A673 (cell line): Measurements from ENCODE around the gene ANKRD2. TPM values are rescaled to one million over a fixed set of nuclear protein-coding genes. Genes with fewer than 3 reads are reported as not detected.

ENCODE experiments used
- BruUV-seq: library from RNA; stranded (reverse); fragments of 400-500 nt; replicated peaks from 2 replicates; lab custom pipeline; 2021; lab: Mats Ljungman, UMichigan
- CTCF ChIA-PET: fragments of 300-600 bp; sonication (Branson Sonifier 250); formaldehyde crosslinking; loops from one replicate; lab custom pipeline; 2022; ENCODE audit warnings: antibody characterized with exemption; lab: Charles Lee
- POLR2A ChIA-PET: fragments of 300-600 bp; sonication (Branson Sonifier 250); formaldehyde crosslinking; loops from one replicate; lab custom pipeline; 2022; ENCODE audit warnings: antibody characterized with exemption; ENCODE audit not compliant: low non-redundant PET; lab: Charles Lee
- DNase-seq: peaks from one replicate; pipeline ENCODE4 v3.0.0-alpha.2; 2015; ENCODE audit warnings: low spot score
- H3K27ac ChIP-seq: fragments of 200-600 bp; sonication (generic); 2 replicates; pipeline ENCODE4 v1.5.1; 2016; ENCODE audit warnings: mixed run types, low read depth, mild to moderate bottlenecking, mixed read lengths, antibody characterized with exemption, low read length; ENCODE audit not compliant: poor library complexity, severe bottlenecking
- H3K27me3 ChIP-seq: fragments of 200-600 bp; sonication (generic); replicated peaks from 2 replicates; pipeline ENCODE4 v1.6.1; 2017; ENCODE audit warnings: mixed run types, low read depth, mild to moderate bottlenecking, mixed read lengths, antibody characterized with exemption, low read length; ENCODE audit not compliant: insufficient read depth, poor library complexity
- H3K36me3 ChIP-seq: fragments of 200-600 bp; sonication (generic); 2 replicates; pipeline ENCODE4 v1.6.1; 2016; ENCODE audit warnings: mixed run types, mild to moderate bottlenecking, mixed read lengths, antibody characterized with exemption, low read length; ENCODE audit not compliant: insufficient read depth, poor library complexity, severe bottlenecking
- H3K4me1 ChIP-seq: fragments of 200-600 bp; sonication (generic); 2 replicates; pipeline ENCODE4 v1.6.1; 2017; ENCODE audit warnings: mixed run types, mild to moderate bottlenecking, mixed read lengths, antibody characterized with exemption, low read length; ENCODE audit not compliant: insufficient read depth, poor library complexity, severe bottlenecking
- H3K4me3 ChIP-seq: fragments of 200-600 bp; sonication (generic); 2 replicates; pipeline ENCODE4 v1.5.1; 2016; ENCODE audit warnings: low read depth, mixed run types, mild to moderate bottlenecking, mixed read lengths, low read length; ENCODE audit not compliant: poor library complexity, severe bottlenecking
- H3K9me3 ChIP-seq: fragments of 200-600 bp; sonication (generic); 2 replicates; pipeline ENCODE4 v1.6.1; 2016; ENCODE audit warnings: mixed run types, low read depth, mild to moderate bottlenecking, mixed read lengths, antibody characterized with exemption, low read length; ENCODE audit not compliant: poor library complexity, severe bottlenecking
- CTCF ChIP-seq: fragments of 300-800, 200-600 bp; sonication (generic); conservative IDR thresholded peaks from 2 replicates; pipeline ENCODE4 v1.5.1; 2017; ENCODE audit warnings: low read depth, mild to moderate bottlenecking, antibody characterized with exemption, low read length, moderate library complexity, mixed read lengths
- EZH2 ChIP-seq: fragments of 200-600 bp; sonication (generic); IDR thresholded peaks from 2 replicates; pipeline ENCODE4 v1.6.1; 2017; ENCODE audit warnings: borderline replicate concordance, low read depth, mild to moderate bottlenecking, mixed read lengths, antibody characterized with exemption, low read length; ENCODE audit not compliant: poor library complexity, severe bottlenecking
- intact Hi-C: fragments of 100-400 bp; cut with micrococcal nuclease; formaldehyde crosslinking; loops from one replicate; pipeline ENCODE4 v1.10.0; 2022; ENCODE audit not compliant: unreplicated experiment
- total RNA-seq: library from RNA; stranded (reverse); gene quantifications from 2 replicates; pipeline ENCODE4 v1.2.3, GENCODE V29; 2021

The ANKRD2 gene
- total RNA-seq, 1 experiment from 2014 or later = not detected

DNA sequence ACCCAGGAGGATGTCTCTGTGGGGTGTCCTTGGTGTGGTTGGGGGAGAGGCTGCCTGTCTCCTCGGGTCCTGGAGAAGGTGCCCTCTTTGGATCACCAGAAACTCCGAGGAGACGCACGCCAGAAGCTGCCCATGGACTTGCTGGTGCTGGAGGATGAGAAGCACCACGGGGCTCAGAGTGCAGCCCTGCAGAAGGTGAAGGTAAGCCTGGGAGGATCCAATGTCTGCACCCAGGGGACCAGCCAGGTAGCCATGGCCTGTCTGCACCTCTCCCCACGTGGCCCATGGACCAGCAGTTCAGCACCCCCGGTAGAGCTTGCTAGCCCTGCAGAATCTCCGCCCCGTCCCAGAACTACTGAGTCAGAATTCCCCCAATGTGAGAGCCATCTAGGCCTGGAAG is 5.1 kb downstream of the ANKRD2 start:
- TF ChIP-seq EZH2 = no peak
- no TSS peak for BruUV-seq
- no peaks in the 10 kb centered on the region for H3K27me3 ChIP-seq
- ChIA-PET CTCF (no interaction called here), POLR2A (no interaction called here)
- H3K9me3 ChIP-seq = no peaks in the 10 kb centered on the region
- no peak overlapping the region for H3K27ac ChIP-seq
- intact Hi-C loops = no loop called here
- H3K36me3 ChIP-seq = no peaks in the 10 kb centered on the region
- DNase-seq = no peak
- H3K4me3 ChIP-seq = no peak overlapping the region
- H3K4me1 ChIP-seq = no peaks in the 10 kb centered on the region

GRCh38 chr10:97578171-97578844 is 5.7 kb downstream of the ANKRD2 start:
- no peak overlapping the region for H3K4me3 ChIP-seq

DNA sequence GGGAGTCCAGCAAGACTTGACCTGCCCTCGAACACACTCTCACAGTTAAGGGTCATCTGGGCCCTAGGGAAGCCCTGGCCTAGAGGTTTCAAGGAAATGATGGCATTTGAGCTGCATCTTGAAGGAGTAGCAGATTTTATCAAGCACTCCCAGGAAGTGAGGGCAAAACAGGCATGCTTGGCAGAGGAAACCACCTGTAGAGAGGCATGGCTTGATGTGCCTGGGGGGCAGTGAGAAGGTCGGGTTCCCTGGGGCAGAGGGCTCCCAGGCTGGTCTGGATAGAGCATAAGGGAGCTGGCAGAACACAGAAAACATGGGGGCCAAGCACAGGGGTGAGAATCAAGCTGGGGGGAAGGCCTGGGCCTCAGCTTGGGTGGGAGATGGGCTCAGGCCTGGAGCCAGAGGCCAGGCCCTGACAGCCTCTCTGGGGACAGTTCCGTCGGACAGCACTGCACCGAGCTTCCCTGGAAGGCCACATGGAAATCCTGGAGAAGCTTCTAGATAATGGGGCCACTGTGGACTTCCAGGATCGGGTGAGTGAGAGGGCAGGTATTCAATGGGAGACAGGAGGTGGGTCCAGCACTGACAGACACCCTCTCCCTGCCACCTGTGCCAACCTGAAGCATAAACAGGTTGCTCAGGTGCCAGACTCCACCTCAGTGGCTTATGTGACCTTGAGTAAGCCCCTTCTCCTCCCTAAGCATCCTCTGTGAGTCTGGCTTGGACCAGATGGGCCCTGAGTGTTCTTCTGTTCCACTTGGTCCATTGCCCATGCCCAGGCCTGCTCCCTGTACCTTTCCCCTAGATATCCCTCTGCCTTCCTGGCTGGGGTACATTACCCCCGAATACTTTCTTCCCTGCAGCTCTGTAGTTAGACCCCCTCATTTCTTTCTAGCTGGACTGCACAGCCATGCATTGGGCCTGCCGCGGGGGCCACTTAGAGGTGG is 8.1 kb downstream of the ANKRD2 start:
- TF ChIP-seq EZH2 (no peak), CTCF (no peak)
- no peaks in the 10 kb centered on the region for H3K9me3 ChIP-seq
- ChIA-PET POLR2A (no interaction called here), CTCF (no interaction called here)
- no TSS peak for BruUV-seq
- H3K4me3 ChIP-seq = no peak overlapping the region
- no peaks in the 10 kb centered on the region for H3K27me3 ChIP-seq
- intact Hi-C loops = no loop called here
- no peaks in the 10 kb centered on the region for H3K4me1 ChIP-seq
- H3K27ac ChIP-seq = no peak overlapping the region
- H3K36me3 ChIP-seq = no peaks in the 10 kb centered on the region
- no peak for DNase-seq

More at GRCh38 chr10:97578171-97578844, 5.7 kb downstream of the ANKRD2 start:
- no peaks in the 10 kb centered on the region for H3K9me3 ChIP-seq
- ChIA-PET CTCF (no interaction called here), POLR2A (no interaction called here)
- no peaks in the 10 kb centered on the region for H3K4me1 ChIP-seq
- no peak for TF ChIP-seq EZH2
- no peak for TF ChIP-seq CTCF
- BruUV-seq = no TSS peak
- no peaks in the 10 kb centered on the region for H3K36me3 ChIP-seq
- H3K27ac ChIP-seq = no peak overlapping the region
- no peak for DNase-seq
- no peaks in the 10 kb centered on the region for H3K27me3 ChIP-seq
- intact Hi-C loops = no loop called here
